ENCODE results near the gene CCDC197. TPM values are rescaled to one million over a fixed set of nuclear protein-coding genes. Genes with fewer than 3 reads are reported as not detected.

CCDC197 gene
- polyA plus RNA-seq, 1 donor from 2014 or later = not detected

- Histone ChIP-seq H3K4me3 (ENCODE audit: low read length) (no peak overlapping the region), H4K20me1 (ENCODE audit: insufficient read depth) (no peaks in the 10 kb centered on the region), H3K79me2 (replicated peaks; ENCODE audit: insufficient read depth, low read length) (no peaks in the 10 kb centered on the region), H2AFZ (ENCODE audit: low read depth, low read length) (no peak overlapping the region), H3F3A (ENCODE audit: insufficient read depth, low read length, poor library complexity, severe bottlenecking) (no peaks in the 10 kb centered on the region), H3K9me3 (ENCODE audit: low read length) (no peaks in the 10 kb centered on the region), H3K9me2 (ENCODE audit: insufficient read depth, low read length) (no peaks in the 10 kb centered on the region), H3K4me2 (ENCODE audit: low read length) (no peak overlapping the region), H3K27ac (ENCODE audit: low read length) (no peak overlapping the region), H3K9ac (ENCODE audit: low read length) (no peak overlapping the region), H3K36me3 (ENCODE audit: insufficient read depth, low read length) (no peaks in the 10 kb centered on the region), H3K27me3 (ENCODE audit: insufficient read depth, low read depth, low read length) (no peaks in the 10 kb centered on the region)
- TF ChIP-seq TAF1 (IDR thresholded peaks at IDR 0.05; ENCODE audit: low read depth) (no peak), CTCF (IDR thresholded peaks at IDR 0.05; ENCODE audit: poor library complexity, severe bottlenecking) (no peak), EZH2 (IDR thresholded peaks at IDR 0.05; ENCODE audit: borderline replicate concordance, insufficient read depth, low read length, poor library complexity, severe bottlenecking) (no peak), EP300 (conservative IDR thresholded peaks at IDR 0.05; ENCODE audit: poor library complexity, severe bottlenecking) (no peak), POLR2AphosphoS5 (IDR thresholded peaks at IDR 0.05) (no peak), RAD21 (conservative IDR thresholded peaks at IDR 0.05) (no peak), SMC3 (conservative IDR thresholded peaks at IDR 0.05; ENCODE audit: poor library complexity) (no peak), REST (IDR thresholded peaks at IDR 0.05; ENCODE audit: borderline replicate concordance) (no peak), MXI1 (conservative IDR thresholded peaks at IDR 0.05; ENCODE audit: poor library complexity, severe bottlenecking) (no peak)
Measured at GRCh38 chr14:93970585-93970964, 26.5 kb upstream of the CCDC197 start.

GRCh38 chr14:93970965-93971634 is 26.0 kb upstream of the CCDC197 start:
- Histone ChIP-seq H3K4me3 (ENCODE audit: low read length) (no peak overlapping the region), H2AFZ (ENCODE audit: low read depth, low read length) (no peak overlapping the region), H4K20me1 (ENCODE audit: insufficient read depth) (no peaks in the 10 kb centered on the region), H3K9me2 (ENCODE audit: insufficient read depth, low read length) (no peaks in the 10 kb centered on the region), H3K27ac (ENCODE audit: low read length) (no peak overlapping the region), H3F3A (ENCODE audit: insufficient read depth, low read length, poor library complexity, severe bottlenecking) (no peaks in the 10 kb centered on the region), H3K36me3 (ENCODE audit: insufficient read depth, low read length) (no peaks in the 10 kb centered on the region), H3K4me2 (ENCODE audit: low read length) (no peak overlapping the region), H3K9me3 (ENCODE audit: low read length) (no peaks in the 10 kb centered on the region), H3K9ac (ENCODE audit: low read length) (no peak overlapping the region), H3K79me2 (replicated peaks; ENCODE audit: insufficient read depth, low read length) (no peaks in the 10 kb centered on the region), H3K27me3 (ENCODE audit: insufficient read depth, low read depth, low read length) (no peaks in the 10 kb centered on the region)
- TF ChIP-seq MXI1 (conservative IDR thresholded peaks at IDR 0.05; ENCODE audit: poor library complexity, severe bottlenecking) = no peak
- TF ChIP-seq POLR2AphosphoS5 (IDR thresholded peaks at IDR 0.05) = no peak
- no peak for TF ChIP-seq RAD21 (conservative IDR thresholded peaks at IDR 0.05)
- no peak for TF ChIP-seq SMC3 (conservative IDR thresholded peaks at IDR 0.05; ENCODE audit: poor library complexity)
- TF ChIP-seq EZH2 (IDR thresholded peaks at IDR 0.05; ENCODE audit: borderline replicate concordance, insufficient read depth, low read length, poor library complexity, severe bottlenecking) = no peak
- TF ChIP-seq EP300 (conservative IDR thresholded peaks at IDR 0.05; ENCODE audit: poor library complexity, severe bottlenecking) = no peak
- no peak for TF ChIP-seq CTCF (IDR thresholded peaks at IDR 0.05; ENCODE audit: poor library complexity, severe bottlenecking)
- TF ChIP-seq REST (IDR thresholded peaks at IDR 0.05; ENCODE audit: borderline replicate concordance) = no peak
- no peak for TF ChIP-seq TAF1 (IDR thresholded peaks at IDR 0.05; ENCODE audit: low read depth)

Data from neural cell (in vitro differentiated cells).